ENCODE data around the gene CD84.
"Not testable (repeated sequence)": the region's sequence is repeated elsewhere in the genome, so short reads cannot be mapped to it uniquely, and the experiment has no call there.

Gene CD84

GRCh38 chr1:160610569-160611242, 31.4 kb upstream of the CD84 start:
- no peak for FAIRE-seq

DNA sequence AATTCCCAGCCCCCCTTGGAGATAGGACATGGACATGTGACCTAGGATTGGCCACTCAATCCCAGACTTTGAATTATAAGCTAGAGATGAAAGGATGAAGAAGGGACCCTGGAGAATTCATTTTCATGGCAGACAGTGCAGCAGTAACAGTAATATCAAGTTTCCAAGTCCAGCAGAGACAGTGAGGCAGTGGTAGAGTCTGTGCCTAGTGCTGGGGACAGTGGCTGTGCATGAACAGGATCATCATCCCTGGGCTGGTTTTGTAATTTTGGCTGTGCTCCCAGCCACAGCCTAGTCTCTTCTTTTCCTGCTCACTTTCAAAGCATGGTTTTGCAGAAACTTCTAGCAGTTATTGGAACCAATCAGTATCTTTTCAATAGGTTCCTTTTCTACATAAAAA, 29.6 kb upstream of the CD84 start:
- DNase-seq (ENCODE audit: low spot score), result no peak
- no peak for FAIRE-seq

More at GRCh38 chr1:160610569-160611242, 31.4 kb upstream of the CD84 start:
- no peak for DNase-seq (ENCODE audit: low spot score)

DNA sequence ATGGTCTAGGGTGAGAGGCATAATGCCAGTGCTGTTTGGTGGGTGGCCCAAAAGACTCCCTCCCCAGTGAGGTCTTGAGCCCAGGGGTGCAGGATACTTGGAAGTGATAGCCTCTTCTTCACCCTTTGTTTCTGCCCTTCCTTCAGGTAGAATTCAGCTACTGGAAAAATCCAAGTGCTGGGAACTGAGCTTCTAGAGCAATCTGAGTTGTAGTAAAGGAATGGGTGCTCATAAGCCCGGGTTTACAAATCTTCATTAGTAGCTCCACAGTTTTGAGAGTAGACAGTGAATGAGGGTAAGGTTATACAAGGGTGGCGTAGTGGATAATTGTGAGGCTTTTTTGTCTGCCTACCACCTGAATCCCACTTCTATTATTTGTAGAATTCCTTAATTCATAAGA, 29.2 kb upstream of the CD84 start:
- DNase-seq (ENCODE audit: low spot score), result no peak
- no peak for FAIRE-seq

DNA sequence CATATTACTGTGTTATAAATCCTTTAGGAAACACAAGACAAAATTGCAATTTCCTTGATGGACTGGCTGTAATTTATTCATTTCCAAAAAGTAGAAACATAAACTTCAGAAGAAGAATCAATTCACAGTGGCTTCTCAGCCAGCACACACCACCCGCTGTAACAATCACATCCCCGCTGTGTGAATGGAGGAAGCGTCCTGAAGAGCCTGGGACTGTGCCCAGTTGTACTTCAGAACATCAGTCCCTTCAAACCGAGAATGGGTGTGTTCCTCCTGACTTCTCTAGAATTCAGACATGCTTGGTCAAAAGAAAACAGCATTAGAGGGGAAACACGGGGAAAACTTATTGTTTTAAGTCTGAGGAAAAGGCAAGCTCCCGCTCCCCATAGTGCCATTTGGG, 28.8 kb upstream of the CD84 start:
- no peak for DNase-seq (ENCODE audit: low spot score)
- no peak for FAIRE-seq

DNA sequence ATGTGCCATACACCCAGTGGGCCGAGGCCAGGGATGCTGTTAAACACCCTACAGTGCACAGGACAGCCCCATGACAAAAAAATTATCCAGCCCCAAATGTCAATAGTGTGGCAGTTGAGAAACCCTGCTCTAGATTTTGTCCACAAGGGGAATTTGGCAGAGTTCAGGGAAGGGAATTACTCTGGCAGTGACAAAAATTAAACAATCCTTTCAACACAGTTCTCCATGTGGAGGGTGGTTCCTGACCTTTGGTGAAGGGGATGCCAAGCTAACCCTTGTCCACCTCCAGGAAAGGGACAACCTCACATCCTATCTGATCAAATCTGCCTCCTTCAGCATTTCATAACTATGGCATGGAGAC, 28.4 kb upstream of the CD84 start:
- FAIRE-seq, result no peak
- DNase-seq (ENCODE audit: low spot score), result no peak

DNA sequence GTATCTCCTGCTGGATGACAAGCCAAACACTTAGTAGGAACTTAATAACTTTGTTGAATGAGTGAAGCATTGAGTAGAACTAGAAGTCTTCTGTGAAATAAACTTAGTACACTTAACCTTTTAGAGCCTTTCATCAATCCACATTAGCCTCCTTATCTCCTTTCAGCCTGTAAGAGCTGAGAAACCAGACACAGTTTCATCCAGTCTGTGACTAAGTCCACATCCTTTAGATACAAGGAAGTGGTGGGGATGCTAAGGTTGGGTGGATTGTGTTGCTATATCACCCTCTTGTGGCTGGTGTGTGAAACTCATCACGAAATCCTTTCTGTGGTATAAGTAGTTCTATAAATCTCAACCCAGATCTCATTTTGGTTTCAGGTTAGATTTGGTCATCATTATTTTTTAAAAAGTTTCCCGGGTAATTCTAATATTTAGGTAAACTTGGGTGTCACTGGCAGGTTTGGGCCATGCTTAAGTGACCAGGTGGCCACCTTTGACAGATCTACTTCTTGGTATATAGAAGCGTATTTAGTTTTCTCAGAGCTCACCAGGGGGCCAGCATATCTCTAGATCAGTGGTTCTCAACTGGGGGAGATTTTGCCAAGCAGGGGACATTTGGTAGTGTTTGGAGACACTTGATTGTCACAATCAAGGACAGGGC, 27.8 kb upstream of the CD84 start:
- FAIRE-seq (no peak), DNase-seq (ENCODE audit: low spot score) (peak; percentile 68)

DNA sequence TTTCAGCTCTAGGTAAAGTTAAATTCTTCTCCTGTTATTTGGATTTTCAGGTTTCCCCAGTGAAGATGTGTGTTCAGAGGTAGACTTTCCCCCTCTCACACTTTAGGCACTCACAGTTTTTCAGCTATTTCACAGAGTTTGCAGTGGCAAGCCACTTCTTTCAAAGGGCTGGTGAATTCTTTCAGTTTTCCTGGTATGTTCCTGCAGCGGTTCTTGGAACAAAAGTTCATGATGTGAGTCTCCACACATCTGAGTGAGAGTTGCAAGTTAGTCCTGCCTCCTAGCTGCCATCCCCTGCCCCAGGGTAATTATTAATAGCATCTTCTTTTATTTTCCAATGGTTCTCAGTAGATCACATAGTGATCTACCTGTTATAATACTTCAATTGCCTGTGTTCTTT, 27.3 kb upstream of the CD84 start:
- DNase-seq (ENCODE audit: low spot score) (no peak), FAIRE-seq (no peak)

DNA sequence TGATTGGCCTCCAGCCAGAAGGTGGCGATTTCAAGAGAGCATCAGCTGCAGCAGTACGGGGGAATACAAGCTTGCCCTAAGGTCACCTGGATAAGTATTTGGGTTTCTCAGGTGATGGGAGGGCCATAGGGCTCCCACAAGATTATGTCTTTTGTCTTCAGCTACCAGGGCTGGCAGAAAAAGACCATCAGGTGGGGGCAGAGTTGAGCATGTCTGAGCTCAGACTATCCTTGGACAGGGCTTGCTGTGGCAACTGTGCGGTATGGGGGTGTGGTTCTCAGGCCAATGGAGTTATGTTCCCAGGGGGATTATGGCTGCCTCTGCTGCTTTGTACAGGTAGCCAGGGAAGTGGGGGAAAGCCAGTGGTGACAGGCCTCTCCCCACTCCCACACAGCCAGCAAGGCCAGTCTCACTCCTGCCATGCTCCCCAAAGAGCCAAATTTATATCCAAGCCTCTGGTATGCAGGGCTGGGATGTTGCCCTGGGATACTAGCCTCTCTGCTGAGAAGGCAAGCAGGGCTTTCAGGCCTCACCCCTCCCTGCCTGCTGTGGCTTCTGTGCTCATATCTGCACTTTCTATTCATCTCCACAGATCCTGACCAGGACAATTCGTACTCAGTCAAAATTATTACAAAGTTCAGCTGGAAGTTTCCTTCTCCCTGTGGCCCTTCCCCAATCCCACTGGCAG, 26.6 kb upstream of the CD84 start:
- DNase-seq (ENCODE audit: low spot score) (no peak), FAIRE-seq (no peak)

- no peak for FAIRE-seq
- no peak for DNase-seq (ENCODE audit: low spot score)
These were observed 25.9 kb upstream of the CD84 start for GRCh38 chr1:160605205-160605604.

DNA sequence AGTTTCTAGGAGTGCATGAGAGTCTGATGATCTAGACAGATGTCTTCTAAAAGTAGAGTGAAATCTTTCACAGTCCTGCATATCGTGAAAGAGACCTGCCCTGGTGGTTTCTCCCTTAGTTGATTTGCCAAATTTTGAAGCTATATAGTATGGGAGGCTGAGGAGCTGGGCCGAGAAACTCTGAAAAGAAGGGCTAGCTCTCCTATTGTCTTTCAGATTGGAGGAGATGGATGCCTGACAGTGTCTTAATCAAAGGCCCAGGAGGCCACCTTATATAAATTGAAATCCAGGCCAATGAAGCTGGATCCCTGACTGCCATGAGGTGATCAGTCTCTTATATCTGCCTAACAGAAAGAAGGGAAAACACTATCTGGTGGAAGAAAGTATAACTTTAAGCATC, 18.4 kb upstream of the CD84 start:
- DNase-seq (ENCODE audit: low spot score) (no peak), FAIRE-seq (no peak)

GRCh38 chr1:160597051-160597450, 17.8 kb upstream of the CD84 start:
- no peak for FAIRE-seq
- no peak for DNase-seq (ENCODE audit: low spot score)

DNA sequence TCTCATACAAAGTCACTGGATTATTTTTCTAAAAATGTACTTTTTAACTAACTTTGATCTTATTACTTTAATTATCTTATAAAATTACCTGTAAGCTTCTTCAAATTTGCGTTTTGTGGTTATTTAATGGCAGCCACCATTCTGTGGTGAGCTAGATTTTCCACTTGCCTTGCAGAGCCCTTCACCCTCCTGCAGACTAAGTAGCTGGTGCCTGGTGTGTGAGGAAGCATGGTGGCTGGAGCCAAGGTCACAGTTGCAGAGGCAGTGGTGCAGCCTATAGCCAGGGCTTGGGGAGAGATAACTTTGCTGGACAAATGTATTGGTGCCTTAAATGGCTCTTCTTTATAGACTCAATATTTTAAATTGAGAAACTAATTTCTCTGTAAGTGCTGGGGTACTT, 11.2 kb upstream of the CD84 start:
- DNase-seq (ENCODE audit: low spot score), result no peak

DNA sequence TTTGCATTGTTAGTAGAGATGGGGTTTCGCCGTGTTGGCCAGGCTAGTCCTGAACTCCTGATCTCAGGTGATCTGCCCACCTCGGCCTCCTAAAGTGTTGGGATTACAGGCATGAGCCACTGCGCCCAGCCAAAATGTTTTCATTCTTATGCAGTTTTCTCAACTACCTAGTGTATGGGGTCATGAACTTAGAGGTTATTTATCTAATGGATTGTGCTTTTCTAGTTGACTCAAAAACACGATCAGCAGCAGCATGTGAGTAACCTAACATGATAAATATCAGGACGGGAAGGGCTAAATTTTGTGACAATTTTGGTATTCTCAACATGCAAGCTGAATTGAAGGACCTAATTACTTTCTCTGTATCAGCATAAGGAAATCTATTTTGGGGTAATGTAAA, 9.2 kb upstream of the CD84 start:
- FAIRE-seq, result no peak

More for the DNA sequence above, 11.2 kb upstream of the CD84 start:
- FAIRE-seq, result no peak

GRCh38 chr1:160584784-160585183, 5.5 kb upstream of the CD84 start:
- DNase-seq (ENCODE audit: low spot score), result no peak
- FAIRE-seq, result no peak

More for the DNA sequence above, 9.2 kb upstream of the CD84 start:
- DNase-seq (ENCODE audit: low spot score), result no peak

- FAIRE-seq, result not testable (repeated sequence)
These were observed 3.7 kb upstream of the CD84 start for GRCh38 chr1:160582976-160583375.

DNA sequence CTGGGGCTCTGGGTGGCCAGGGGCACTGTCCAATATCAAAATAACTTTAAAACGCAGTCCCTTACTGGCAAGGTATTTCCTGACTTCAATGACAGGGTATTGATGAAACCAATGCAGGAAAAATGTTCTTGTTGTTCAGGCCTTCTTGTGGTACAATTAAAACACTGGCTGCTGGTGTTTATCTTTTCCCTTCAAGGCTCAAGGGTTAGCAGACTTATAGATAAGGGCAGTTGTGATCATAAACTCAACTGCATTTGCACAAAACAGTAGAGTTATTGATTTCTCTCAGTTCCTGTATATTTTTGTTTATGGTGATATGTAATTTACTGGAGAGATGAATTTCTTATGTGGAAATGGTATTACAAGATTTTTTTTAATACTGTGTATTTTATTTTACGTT, 2.7 kb upstream of the CD84 start:
- FAIRE-seq (no peak), DNase-seq (ENCODE audit: low spot score) (no peak)

More at GRCh38 chr1:160582976-160583375, 3.7 kb upstream of the CD84 start:
- not testable (repeated sequence) for DNase-seq (ENCODE audit: low spot score)

DNA sequence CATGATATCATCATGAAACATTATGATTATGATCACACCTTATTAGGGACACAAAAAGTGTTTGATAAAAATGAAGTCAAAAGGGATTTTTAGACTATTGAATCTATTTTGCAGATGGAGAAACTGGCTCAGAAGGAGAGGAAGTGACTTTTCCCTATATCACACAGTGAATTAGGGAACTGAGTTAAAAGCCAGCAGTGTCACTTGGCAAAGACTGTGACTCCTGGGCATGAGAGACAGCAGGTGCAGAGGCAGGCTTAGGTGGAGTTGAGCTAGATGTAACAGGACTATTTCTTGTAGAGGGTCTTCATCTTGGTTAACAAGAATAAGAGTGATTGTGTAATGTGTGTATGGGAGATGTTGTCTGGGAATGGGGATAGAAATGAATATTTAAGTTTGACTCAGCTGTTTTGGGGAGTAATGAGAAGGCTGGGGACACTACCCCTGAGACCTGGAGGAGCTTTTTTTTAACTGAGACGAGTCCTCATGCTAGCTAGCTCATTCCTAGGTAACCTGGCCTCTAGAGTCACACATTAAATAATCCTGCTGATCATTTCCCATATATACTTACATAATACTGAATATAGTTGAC, 1.0 kb upstream of the CD84 start:
- FAIRE-seq, result no peak

GRCh38 chr1:160578525-160579191, 638 bp downstream of the CD84 start:
- DNase-seq (ENCODE audit: low spot score) (no peak), FAIRE-seq (no peak)

More for the DNA sequence above, 1.0 kb upstream of the CD84 start:
- no peak for DNase-seq (ENCODE audit: low spot score)

- no peak for FAIRE-seq
These were observed 1.1 kb downstream of the CD84 start for GRCh38 chr1:160578175-160578524.

DNA sequence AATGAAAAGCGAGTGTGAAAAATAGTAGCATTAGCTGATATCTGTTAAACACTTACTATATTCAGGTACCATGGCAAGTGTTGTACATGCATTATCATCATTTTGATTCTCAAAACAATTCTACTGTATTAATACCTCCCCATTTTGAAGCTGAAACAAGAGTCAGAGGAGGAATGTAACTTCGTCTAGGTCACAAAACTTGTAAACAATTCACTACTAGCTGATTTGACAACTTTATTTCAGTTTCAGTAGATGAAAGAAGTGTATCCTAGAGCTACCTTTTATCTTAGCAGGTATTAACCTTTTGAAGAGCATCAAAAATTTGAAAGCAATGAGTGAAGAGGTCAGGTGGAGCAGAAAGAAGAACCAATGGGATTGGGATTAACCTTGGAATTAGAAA, 1.6 kb downstream of the CD84 start:
- DNase-seq (ENCODE audit: low spot score) (no peak), FAIRE-seq (no peak)

More at GRCh38 chr1:160578175-160578524, 1.1 kb downstream of the CD84 start:
- DNase-seq (ENCODE audit: low spot score), result no peak

DNA sequence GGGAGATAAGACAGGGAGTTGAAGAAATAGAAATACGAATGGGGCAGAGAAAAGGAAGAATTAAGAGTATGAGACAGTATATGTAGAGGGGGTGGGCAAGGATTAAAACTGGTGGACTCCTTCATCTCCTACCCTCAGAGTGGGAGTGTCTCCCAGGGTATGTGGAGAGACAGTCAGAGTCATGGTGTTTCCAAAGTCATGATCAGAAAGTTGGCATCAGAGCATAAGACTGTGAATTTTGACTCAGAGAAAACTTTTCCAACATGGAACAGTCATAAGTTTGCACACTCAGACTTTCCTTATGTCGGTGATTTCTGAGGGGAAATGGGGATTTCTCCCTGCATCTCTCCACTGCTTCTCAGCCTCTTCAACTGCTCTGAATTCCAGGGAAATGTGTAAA, 2.4 kb downstream of the CD84 start:
- no peak for FAIRE-seq
- DNase-seq (ENCODE audit: low spot score), result no peak

DNA sequence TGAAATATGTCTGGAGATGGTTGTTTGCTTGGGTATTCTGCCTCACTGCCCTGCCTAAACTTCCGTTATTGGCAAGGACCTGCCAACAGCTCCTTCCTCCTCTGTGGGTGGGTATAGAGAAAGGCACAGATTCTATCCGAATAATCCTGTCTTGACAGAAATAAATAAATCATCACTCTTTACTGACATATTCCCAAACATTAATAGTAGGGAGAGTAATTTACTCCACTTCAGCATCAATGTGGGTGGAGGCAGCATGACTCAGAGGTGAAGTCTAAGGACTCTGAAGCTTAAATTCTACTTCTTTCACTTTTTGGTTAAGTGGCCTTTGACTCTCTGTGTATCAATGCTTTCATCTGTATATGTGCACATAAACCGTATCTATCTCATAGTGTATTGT, 2.9 kb downstream of the CD84 start:
- FAIRE-seq, result no peak
- no peak for DNase-seq (ENCODE audit: low spot score)

All from urothelium cell line (cell line).